ENCODE measurements around the gene SFXN4. TPM values are rescaled to one million over a fixed set of nuclear protein-coding genes. Genes with fewer than 3 reads are reported as not detected.
"Not testable (repeated sequence)": the region's sequence is repeated elsewhere in the genome, so short reads cannot be mapped to it uniquely, and the experiment has no call there.

Gene SFXN4
- total and polyA plus RNA-seq, 2 experiments from 2014 or later: 18.6 to 22.3 TPM

- H3K36me3 ChIP-seq (ENCODE audit: insufficient read depth): no peaks in the 10 kb centered on the region
- H3K27ac ChIP-seq (ENCODE audit: low read depth): no peak overlapping the region
- Mint-ChIP-seq H3K9me3 (peaks cover 19% of the 10 kb centered on the region), H3K4me1 (no peaks in the 10 kb centered on the region), H3K27me3 (ENCODE audit: insufficient read depth, low read depth, poor library complexity) (peaks cover 3% of the 10 kb centered on the region), H3K27ac (no peak overlapping the region), H3K36me3 (ENCODE audit: low read depth) (peaks cover 12% of the 10 kb centered on the region; the same call in 2 of the 3 replicates), H3K4me3 (no peak overlapping the region)
- H3F3A ChIP-seq (replicated peaks; ENCODE audit: low read depth): no peaks in the 10 kb centered on the region
- no peaks in the 10 kb centered on the region for H4K20me1 ChIP-seq (replicated peaks; ENCODE audit: insufficient read depth)
- H3K27me3 ChIP-seq (ENCODE audit: insufficient read depth): no peaks in the 10 kb centered on the region
- no peak overlapping the region for H3K4me2 ChIP-seq
- H2AFZ ChIP-seq: no peak overlapping the region
- DNase-seq (ENCODE audit: low spot score) (no peak), ATAC-seq (no peak)
- TF ChIP-seq ZNF462 (CRISPR knock-in tag; IDR thresholded peaks at IDR 0.05): no peak
- no peaks in the 10 kb centered on the region for H3K4me1 ChIP-seq (ENCODE audit: insufficient read depth)
- no peaks in the 10 kb centered on the region for H3K79me2 ChIP-seq (replicated peaks; ENCODE audit: insufficient read depth)
- H3K9me2 ChIP-seq (ENCODE audit: insufficient read depth): no peaks in the 10 kb centered on the region
- H3K4me3 ChIP-seq: no peak overlapping the region
Observed at GRCh38 chr10:119183664-119184412, 18.3 kb upstream of the SFXN4 start.

DNA sequence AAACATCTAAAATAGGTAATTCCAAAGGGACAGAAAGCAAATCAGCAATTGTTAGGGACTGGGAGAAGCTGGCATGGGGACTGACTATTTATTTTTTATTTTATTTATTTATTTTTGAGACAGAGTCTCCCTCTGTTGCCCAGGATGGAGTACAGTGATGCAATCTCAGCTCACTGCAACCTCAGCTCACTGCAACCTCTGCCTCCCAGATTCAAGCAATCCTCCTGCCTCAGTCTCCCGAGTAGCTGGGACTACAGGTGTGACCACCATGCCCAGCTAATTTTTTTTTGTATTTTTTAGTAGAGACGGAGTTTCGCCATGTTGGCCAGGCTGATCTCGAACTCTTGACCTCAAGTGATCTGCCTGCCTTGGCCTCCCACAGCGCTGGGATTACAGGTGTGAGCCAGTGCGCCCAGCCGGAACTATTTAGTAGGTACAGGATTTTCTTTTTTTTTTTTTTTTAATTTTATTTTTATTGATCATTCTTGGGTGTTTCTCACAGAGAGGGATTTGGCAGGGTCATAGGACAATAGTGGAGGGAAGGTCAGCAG, 15.4 kb upstream of the SFXN4 start:
- H3K9me2 ChIP-seq (ENCODE audit: insufficient read depth); H3K4me1 ChIP-seq (ENCODE audit: insufficient read depth); H3K4me1 Mint-ChIP-seq; ATAC-seq; H3K4me3 Mint-ChIP-seq; H3K27ac Mint-ChIP-seq; H2AFZ ChIP-seq; H3K4me3 ChIP-seq; H4K20me1 ChIP-seq (replicated peaks; ENCODE audit: insufficient read depth); DNase-seq (ENCODE audit: low spot score); H3F3A ChIP-seq (replicated peaks; ENCODE audit: low read depth); H3K27ac ChIP-seq (ENCODE audit: low read depth); H3K27me3 ChIP-seq (ENCODE audit: insufficient read depth); H3K4me2 ChIP-seq: not testable (repeated sequence)
- Mint-ChIP-seq H3K36me3 (ENCODE audit: low read depth) (peaks cover 25% of the 10 kb centered on the region; the same call in 2 of the 3 replicates), H3K27me3 (ENCODE audit: insufficient read depth, low read depth, poor library complexity) (peaks cover 14% of the 10 kb centered on the region), H3K9me3 (peaks cover 19% of the 10 kb centered on the region)
- H3K36me3 ChIP-seq (ENCODE audit: insufficient read depth): peaks cover 12% of the 10 kb centered on the region
- H3K79me2 ChIP-seq (replicated peaks; ENCODE audit: insufficient read depth): peaks cover 25% of the 10 kb centered on the region
